ENCODE results near the gene PLPPR5.

PLPPR5 gene

DNA sequence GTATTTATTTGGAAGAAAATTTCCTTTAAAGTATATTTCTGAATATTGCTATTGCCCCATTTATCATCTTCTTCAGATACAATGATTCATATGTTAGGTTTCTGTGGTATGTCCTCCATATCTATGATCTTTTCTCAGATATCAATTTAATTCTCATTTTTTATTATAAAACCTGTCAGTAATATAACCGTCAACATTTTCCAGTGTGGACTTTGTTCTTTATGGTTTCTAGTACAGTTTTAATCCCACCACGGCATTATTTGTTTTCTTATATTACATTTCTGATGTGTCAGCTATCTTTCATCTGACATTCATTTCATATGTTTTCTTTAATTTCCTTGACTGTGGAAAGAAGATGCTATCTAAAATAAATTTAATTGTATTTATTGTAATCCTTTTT is 97.9 kb downstream of the PLPPR5 start:
- Histone ChIP-seq H3K9me2 (replicated peaks; ENCODE audit: insufficient read depth, low read length) (no peaks in the 10 kb centered on the region), H3F3A (ENCODE audit: insufficient read depth) (no peaks in the 10 kb centered on the region), H3K9me3 (ENCODE audit: insufficient read depth, low read length) (no peaks in the 10 kb centered on the region), H3K4me3 (ENCODE audit: insufficient read depth, low read length, poor library complexity, severe bottlenecking) (no peak overlapping the region), H3K27me3 (ENCODE audit: low read length) (no peaks in the 10 kb centered on the region), H3K79me2 (ENCODE audit: insufficient read depth, low read length) (no peaks in the 10 kb centered on the region), H3K4me2 (ENCODE audit: low read depth, low read length, poor library complexity, severe bottlenecking) (no peak overlapping the region), H3K36me3 (ENCODE audit: low read length) (no peaks in the 10 kb centered on the region), H2AFZ (ENCODE audit: low read depth, low read length, severe bottlenecking) (no peak overlapping the region), H4K20me1 (ENCODE audit: low read depth, low read length) (no peaks in the 10 kb centered on the region), H3K9ac (ENCODE audit: low read length) (no peak overlapping the region), H3K27ac (ENCODE audit: low read depth, low read length) (no peak overlapping the region)
- no peak for TF ChIP-seq EZH2phosphoT487 (conservative IDR thresholded peaks at IDR 0.05; ENCODE audit: low read length)
- TF ChIP-seq, protein P1, sequence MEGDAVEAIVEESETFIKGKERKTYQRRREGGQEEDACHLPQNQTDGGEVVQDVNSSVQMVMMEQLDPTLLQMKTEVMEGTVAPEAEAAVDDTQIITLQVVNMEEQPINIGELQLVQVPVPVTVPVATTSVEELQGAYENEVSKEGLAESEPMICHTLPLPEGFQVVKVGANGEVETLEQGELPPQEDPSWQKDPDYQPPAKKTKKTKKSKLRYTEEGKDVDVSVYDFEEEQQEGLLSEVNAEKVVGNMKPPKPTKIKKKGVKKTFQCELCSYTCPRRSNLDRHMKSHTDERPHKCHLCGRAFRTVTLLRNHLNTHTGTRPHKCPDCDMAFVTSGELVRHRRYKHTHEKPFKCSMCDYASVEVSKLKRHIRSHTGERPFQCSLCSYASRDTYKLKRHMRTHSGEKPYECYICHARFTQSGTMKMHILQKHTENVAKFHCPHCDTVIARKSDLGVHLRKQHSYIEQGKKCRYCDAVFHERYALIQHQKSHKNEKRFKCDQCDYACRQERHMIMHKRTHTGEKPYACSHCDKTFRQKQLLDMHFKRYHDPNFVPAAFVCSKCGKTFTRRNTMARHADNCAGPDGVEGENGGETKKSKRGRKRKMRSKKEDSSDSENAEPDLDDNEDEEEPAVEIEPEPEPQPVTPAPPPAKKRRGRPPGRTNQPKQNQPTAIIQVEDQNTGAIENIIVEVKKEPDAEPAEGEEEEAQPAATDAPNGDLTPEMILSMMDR (IDR thresholded peaks at IDR 0.05; ENCODE audit: insufficient read depth, low read length, poor library complexity, severe bottlenecking), result no peak

DNA sequence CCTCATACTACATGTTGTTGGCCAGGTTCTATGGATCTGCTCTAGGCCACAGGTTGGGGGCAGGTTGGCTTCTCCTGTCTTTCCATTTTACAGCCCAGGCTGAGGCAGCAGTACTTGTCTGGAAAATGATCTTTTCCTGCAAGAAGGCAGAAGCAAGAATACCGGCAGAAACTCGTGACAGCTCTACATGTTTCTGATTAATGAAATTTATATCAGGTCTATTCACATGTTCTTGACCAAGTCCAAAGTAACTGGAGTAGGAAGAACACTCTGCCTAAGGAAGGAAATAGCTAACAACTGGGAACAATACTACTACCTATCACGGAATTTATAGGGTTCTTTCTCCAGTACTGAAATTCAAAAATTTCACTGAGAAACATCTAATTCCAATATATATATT is 98.3 kb downstream of the PLPPR5 start:
- no peaks in the 10 kb centered on the region for H3K27me3 ChIP-seq (ENCODE audit: low read length)
- no peak overlapping the region for H3K27ac ChIP-seq (ENCODE audit: low read depth, low read length)
- H3K4me3 ChIP-seq (ENCODE audit: insufficient read depth, low read length, poor library complexity, severe bottlenecking), result no peak overlapping the region
- no peak overlapping the region for H3K4me2 ChIP-seq (ENCODE audit: low read depth, low read length, poor library complexity, severe bottlenecking)
- no peaks in the 10 kb centered on the region for H3K36me3 ChIP-seq (ENCODE audit: low read length)
- no peaks in the 10 kb centered on the region for H3K79me2 ChIP-seq (ENCODE audit: insufficient read depth, low read length)
- no peaks in the 10 kb centered on the region for H3K9me3 ChIP-seq (ENCODE audit: insufficient read depth, low read length)
- H4K20me1 ChIP-seq (ENCODE audit: low read depth, low read length), result no peaks in the 10 kb centered on the region
- H3K9me2 ChIP-seq (replicated peaks; ENCODE audit: insufficient read depth, low read length), result no peaks in the 10 kb centered on the region
- H2AFZ ChIP-seq (ENCODE audit: low read depth, low read length, severe bottlenecking), result no peak overlapping the region
- no peaks in the 10 kb centered on the region for H3F3A ChIP-seq (ENCODE audit: insufficient read depth)
- no peak overlapping the region for H3K9ac ChIP-seq (ENCODE audit: low read length)
- TF ChIP-seq EZH2phosphoT487 (conservative IDR thresholded peaks at IDR 0.05; ENCODE audit: low read length), result no peak
- TF ChIP-seq, protein P1 (IDR thresholded peaks at IDR 0.05; ENCODE audit: insufficient read depth, low read length, poor library complexity, severe bottlenecking), result no peak

DNA sequence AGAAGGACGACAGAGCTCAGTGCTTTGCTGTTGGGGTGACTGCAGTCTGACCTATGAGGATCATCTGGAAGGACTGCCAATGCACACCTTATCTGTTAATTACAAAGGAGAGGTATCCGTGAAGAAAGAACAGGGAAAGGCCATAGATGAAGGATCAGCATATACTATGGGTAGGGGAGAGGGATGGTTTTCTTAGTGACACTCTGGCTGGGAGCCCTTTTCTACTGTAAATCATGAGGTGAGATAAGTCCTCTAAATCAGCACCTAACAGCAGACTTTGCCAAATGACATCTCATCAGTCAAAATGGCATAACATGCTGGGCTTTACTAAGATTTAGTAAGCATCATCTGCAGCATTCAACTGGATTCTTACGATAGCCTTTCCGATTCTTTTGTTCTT is 100.0 kb downstream of the PLPPR5 start:
- no peaks in the 10 kb centered on the region for H3K79me2 ChIP-seq (ENCODE audit: insufficient read depth, low read length)
- H3K4me3 ChIP-seq (ENCODE audit: insufficient read depth, low read length, poor library complexity, severe bottlenecking), result no peak overlapping the region
- no peaks in the 10 kb centered on the region for H3F3A ChIP-seq (ENCODE audit: insufficient read depth)
- H3K27ac ChIP-seq (ENCODE audit: low read depth, low read length), result no peak overlapping the region
- no peaks in the 10 kb centered on the region for H3K9me3 ChIP-seq (ENCODE audit: insufficient read depth, low read length)
- no peak overlapping the region for H3K4me2 ChIP-seq (ENCODE audit: low read depth, low read length, poor library complexity, severe bottlenecking)
- H3K27me3 ChIP-seq (ENCODE audit: low read length), result no peaks in the 10 kb centered on the region
- H3K36me3 ChIP-seq (ENCODE audit: low read length), result no peaks in the 10 kb centered on the region
- TF ChIP-seq, protein P1 (IDR thresholded peaks at IDR 0.05; ENCODE audit: insufficient read depth, low read length, poor library complexity, severe bottlenecking), result no peak
- TF ChIP-seq EZH2phosphoT487 (conservative IDR thresholded peaks at IDR 0.05; ENCODE audit: low read length), result no peak
- H4K20me1 ChIP-seq (ENCODE audit: low read depth, low read length), result no peaks in the 10 kb centered on the region
- no peak overlapping the region for H2AFZ ChIP-seq (ENCODE audit: low read depth, low read length, severe bottlenecking)
- H3K9me2 ChIP-seq (replicated peaks; ENCODE audit: insufficient read depth, low read length), result no peaks in the 10 kb centered on the region
- no peak overlapping the region for H3K9ac ChIP-seq (ENCODE audit: low read length)

All from SU-DHL-6 (cell line).